Measurements from ENCODE around the gene BTLA.
"Not testable (repeated sequence)": the region's sequence is repeated elsewhere in the genome, so short reads cannot be mapped to it uniquely, and the experiment has no call there.

The BTLA gene

DNA sequence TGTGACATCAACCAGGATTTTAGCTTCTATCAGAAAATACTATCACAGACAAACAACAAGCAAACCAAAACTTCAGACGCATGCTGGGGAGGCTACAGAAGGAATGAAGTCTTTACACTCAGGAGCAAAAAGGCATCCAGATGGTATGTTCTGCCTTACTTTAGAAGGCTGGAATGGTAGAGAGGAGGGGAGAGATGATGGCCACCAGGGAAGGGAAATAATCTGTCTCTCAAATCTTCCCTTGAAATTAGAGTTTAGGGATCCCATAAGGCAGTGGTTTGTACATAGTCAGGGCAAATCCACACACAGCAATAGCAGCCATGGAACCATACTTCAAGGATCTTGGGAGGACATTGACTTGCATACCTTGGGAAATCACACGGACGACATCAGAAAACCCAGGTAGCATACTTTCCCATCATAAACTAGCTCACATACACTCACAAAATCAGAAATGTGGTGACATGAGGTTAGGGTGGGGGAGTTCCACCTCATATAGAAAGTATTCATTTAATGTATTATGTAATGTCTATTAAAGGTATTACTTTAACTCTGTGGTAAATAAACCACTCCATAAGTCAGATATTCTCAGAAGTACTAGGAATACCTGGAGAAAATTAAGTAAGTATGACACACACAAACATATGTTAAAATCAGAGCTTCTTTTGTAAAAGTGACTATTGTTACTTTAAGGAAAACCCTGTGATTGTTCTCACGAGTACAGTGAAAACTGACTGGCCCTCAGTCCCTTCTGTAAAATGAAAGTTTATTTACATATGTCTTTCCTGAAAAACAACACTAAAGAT lies 9.4 kb downstream of the BTLA start:
- DNase-seq: no peak

DNA sequence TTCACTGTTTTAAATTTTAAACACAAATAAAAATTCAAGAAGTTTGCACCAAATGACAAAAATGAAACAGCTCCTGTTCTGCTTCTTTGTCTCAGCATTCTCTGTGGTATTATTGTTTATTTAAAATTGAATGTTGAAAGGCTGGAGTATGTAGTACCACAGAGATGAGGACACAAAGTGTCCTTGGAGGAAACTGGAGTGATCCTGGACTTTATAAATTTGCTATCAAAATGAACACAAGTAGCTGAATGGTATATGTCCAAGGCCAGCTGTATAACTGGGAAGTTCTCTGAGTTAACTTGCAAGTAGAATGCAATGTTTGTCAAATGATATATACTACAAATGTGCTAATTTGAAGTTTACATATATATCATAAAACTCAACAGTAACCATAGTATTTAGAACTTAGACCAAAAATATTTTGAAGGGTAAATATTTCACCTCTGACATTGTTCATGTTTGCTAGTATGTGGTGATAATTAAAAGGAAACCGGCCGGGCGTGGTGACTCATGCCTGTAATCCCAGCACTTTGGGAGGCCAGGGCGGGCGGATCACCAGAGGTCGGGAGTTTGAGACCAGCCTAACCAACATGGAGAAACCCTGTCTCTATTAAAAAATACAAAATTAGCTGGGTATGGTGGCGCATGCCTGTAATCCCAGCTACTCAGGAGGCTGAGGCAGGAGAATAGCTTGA lies 12.3 kb downstream of the BTLA start:
- no peak for DNase-seq

DNA sequence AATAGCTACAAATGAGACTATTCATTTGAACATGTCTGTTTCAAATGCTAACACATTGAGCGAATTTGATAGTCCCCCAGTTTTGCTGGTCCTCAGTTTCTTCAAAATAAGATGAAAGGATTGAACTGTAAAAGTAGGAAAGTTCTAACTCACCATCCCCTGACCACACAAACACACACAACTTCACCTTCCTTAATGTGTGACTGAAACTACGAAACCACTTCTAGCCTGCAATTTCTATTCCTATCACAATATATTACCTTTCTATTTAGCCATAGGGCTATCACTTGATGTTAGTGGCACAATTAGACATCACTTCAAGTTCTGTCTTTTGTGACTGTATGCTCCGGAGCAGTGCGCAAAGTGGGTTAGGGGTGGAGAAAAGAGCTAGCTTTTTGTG lies 14.9 kb downstream of the BTLA start:
- DNase-seq: no peak

DNA sequence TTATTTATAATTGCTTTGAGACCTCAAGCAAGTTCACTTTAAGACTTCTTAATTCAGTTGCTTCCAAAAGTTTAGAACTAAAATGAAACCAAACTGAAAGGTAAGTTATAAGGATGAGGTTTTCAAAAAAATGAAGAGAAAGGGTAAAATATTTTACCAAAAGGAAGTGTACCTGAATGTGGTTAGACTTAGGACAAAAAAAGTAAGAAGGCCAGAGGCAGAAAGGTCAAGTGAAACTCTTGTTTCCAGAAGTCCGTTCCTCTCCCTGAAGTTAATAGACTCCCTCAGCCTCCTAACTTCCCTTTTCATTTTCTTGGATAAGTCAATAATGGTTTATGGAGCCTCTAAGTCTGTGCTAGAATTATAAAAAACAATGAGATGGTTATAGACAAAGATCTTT lies 16.6 kb downstream of the BTLA start:
- no peak for DNase-seq

DNA sequence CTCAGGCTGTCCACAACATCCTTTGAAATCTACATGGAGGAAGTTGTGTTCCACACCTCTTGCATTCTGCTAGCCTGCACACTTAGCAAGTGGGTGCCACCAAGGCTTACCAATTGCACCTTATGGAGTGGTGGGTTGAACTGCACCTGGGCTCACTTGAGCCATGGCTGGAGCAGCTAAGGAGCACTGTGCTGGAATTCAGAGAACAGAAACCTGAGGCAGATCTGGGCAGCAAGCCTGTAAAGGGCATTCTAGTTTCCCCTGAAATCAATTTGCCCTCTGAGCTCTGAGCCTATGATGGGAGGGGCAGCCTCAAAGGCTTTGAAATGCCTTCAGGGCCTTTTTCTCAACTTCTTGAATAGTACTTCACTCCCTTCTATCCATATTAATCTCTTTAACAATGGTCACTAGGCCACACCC lies 18.0 kb downstream of the BTLA start:
- no peak for DNase-seq

DNA sequence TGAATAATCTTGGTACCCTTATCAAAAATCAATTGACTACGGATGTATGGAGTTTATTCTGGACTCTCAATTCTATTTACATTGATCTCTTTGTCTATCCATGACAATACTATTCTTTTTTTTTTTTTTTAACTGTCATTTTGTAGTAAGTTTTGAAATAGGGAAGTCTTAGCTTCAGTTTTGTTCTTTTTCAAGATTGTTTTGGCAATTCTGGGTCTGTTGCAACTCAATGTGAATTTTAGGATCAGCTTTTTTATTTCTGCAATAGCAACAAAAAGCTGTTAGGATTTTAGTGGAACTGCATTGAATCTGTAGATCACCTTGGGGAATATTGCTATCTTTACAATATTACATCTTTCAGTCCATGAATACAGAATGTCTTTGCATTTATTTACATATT lies 21.4 kb downstream of the BTLA start:
- no peak for DNase-seq

DNA sequence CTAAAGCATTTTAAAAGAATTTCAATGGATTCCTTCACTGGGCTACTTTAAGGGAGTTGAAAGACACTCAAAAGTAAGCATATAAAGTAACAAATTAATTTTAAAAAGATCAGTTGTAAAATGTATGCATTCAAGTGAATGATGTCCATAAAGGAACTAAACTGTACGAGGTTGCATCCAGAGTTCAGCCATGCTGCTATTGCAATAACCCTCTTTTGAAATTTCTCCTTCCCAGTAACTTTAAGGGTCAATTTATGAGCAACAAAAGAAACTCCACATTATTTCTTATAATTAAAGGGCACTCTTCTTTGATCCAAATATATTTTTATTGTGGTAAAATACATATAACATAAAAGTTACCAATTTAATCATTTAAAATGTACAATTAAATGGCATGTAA lies 22.9 kb downstream of the BTLA start:
- DNase-seq: no peak

DNA sequence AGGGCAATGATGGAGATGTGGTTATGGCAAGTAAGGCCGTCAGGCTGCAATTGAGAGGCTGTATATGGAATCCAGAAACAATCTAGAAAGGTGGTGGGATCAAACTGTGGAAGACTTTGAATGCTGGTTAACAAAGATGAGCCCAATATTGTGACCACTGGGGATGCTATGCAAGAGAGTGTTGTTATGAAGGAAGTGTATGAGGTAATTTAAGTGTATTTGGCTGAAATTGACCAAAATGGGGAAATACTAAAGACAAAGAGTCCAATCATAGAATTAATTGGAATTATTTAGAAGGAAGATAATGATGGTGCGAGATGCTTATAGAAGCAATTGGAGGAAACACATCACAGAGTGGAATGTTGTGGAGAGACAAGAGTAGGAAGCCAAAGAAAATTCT lies 24.5 kb downstream of the BTLA start:
- no peak for DNase-seq

DNA sequence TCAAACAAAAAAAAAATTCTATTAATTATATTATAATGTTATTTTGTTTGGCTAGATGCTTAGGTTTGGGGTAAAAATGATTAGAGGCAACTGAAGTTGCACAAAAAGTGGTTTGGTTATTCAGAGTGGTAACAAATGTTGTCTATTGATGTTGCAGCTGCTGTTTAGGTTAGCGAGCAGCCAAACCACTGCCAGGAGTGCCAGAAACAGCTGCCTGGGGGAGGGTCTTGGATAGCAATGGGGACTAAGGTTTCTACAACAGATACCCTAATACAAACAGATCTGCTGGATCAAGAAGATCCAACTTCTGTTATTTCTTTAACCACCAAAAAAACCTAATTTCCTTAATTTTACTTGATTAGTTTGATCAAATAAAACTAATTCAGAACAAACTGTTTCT lies 26.6 kb downstream of the BTLA start:
- no peak for DNase-seq

DNA sequence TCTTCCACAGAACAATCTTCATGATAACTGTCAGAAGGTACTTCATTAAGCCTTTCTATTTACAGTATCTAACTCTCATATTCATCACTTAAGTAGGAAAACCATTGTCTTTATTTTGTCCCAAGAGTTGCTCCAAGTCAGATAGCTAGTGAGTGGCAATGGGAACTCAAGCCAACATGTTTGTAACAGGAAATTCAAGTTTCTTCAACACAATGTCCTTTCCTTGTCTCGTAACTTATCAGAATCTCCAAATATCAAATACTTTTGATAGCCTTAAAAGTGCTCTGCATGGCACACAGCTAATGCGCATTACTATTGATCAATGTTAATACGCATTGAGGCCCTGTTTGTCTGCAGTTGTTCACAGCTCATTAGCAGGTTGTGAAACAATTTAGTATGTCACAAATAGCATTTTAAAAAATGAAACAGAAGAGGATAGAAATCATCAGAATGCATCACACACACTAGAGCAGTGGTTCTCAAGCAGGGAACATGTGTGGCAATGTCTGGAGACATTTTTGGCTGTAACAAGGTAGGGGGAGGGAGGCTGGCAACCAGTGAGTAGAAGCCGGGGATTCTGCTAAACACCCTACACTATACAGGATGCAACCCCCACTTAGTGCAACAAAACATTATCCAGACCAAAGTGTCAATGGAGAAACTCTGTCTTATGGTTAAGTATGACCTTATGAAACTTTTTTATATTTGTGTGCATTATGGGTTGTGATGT lies 27.5 kb downstream of the BTLA start:
- no peak for DNase-seq

DNA sequence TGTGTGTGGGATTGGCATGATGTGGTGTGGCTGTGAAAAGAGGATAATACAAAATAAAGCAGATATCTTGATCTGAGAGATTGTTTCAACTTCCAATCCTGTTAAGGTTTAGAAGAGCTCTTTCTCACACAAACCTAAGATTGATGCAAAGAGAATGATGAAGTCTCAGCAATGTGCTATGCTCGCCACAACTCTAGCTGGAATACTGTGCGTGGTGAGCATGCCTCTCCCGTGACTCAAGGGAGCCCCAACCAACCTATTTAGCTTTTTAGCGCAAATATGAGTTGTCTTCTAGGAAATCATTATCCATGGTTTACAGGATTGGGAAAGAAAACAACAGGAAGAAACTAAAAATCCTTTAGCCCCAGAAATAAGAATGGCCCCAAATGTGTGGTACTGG lies 28.5 kb downstream of the BTLA start:
- DNase-seq: no peak

DNA sequence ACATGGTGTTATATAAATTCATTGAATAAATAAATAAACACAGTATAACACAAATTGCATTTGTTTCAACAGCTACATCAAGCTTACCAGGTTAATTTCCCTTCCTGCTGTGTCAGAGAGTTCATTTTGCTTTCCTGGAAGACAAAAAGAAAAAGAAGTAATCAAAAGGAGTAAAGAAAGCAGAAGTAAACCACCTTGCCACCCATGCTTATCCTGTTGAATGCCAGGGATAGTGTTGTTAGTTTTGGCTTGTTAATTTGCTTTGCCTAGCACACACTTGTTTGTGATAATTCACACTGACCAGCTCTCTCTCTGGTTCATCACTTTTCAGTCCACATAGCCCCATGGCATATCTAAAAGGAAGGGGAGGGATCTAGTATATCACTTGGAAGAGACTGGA lies 29.6 kb downstream of the BTLA start:
- DNase-seq: no peak

DNA sequence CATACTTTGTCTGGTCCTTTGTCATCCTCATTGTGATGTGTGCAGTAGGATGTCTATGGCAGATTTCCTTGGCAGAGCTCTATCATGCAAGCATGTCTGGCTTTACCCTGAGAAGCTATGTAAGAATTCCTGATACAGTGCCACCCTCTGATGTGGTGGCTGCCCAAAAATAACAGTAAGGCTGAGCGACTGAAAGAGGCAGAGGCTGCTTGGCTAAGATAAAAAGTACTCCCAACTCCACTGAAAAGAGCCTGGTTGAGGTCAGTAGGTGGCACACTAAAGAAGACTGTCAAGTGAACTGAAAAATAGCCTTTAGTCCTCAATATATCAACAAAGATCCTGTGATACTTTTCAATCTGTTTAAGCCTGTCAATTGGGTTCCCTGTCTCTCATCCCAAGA lies 31.7 kb downstream of the BTLA start:
- DNase-seq: no peak

DNA sequence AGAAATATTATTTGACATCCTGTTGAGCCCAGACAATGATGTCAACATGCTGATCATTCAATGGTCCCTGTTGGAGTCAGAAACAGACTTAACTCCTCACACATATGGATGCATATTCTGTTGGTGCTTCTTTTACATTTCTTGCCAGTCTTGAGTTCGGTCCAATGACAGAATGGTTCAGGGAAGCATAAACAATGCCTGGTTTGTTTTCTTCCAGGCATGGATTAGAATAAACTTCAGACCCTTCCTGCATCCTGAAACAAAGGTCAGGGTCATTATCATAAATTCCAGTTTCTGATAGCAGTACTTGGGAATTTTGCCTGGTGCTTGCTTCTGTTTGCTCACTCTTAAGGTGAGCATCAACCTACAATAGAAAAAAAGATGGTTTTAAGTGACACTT lies 33.3 kb downstream of the BTLA start:
- DNase-seq: no peak

DNA sequence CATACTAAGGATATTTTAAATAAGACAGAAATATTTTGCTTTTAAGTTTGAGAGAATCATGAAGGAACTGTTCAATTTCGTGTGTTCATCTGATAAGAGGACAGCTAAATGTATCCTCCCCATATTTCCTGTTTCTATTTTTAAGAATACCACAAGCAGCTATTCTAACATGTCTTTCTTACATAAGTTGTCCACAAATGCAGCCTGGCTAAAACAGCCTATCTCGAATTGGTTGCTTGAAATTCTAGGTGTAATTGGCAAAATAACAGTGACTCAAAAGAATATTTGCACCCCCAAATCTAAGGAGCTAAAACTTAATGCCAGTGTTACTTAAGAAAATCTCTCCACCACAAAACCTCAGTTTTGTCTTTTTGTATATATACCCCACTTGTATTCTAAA lies 35.0 kb downstream of the BTLA start:
- DNase-seq: no peak

DNA sequence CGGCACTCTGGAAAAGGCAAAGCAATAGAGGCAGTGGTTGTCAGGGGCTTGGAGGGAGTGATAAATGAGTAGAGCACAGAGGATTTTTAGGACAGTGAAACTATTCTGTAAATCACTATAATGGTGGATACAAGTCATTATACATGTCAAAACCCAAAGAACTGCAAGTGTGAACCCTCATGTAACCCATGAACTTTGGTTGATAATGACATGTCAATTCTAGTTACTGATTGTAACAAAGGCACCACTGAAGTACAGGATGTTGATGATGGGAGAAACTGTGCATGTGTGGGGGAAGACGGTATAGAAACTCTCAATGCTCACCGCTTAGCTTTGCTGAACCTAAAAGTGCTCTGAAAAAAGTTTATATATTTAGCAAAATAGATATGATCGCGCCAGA lies 36.0 kb downstream of the BTLA start:
- DNase-seq: no peak

DNA sequence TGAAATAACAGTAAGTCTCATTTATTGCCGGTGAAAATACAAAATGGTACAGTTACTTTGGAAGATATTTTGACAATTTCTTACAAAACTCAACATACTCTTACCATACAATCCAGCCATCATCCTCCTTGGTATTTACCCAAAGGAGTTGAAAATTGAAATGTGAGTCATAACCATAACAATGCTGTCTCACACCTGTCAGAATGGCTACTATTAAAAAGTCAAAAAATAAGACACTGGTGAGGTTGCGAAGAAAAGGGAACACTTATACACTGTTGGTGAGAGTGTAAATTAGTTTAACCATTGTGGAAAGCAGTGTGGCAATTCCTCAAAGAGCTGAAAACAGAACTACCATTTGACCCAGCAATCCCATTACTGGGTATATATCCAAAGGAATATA lies 37.5 kb downstream of the BTLA start:
- DNase-seq: not testable (repeated sequence)

DNA sequence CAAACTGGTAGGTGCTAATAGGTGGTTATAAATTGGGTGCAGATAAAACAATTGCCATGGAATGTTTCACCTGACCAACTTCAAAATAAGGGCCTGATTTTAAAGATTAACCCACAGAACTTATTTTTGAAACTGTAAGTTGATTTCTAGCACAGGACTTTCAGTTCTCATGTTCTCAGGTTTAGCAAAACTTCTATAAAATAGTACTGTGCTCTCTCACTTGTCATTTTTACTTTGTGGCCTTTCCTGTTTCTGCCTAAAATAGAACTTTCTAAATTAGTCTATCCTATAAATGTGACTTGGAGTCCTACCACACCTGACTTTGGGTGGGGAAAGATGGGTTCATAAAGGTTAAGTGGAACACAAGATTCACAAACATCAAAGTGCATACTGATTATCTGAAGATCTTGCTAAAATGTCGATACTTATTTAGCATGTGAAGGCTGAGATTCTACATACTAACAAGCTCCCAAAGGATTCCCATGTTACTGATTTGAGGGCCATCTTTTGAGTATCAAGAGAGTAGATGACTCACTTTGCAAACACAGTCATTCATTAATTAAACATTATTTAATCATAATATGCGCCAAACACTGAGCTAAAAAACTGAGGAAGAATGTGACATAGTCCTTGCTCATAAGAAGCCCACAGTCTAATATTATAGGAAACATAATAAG lies 38.6 kb downstream of the BTLA start:
- DNase-seq: no peak

DNA sequence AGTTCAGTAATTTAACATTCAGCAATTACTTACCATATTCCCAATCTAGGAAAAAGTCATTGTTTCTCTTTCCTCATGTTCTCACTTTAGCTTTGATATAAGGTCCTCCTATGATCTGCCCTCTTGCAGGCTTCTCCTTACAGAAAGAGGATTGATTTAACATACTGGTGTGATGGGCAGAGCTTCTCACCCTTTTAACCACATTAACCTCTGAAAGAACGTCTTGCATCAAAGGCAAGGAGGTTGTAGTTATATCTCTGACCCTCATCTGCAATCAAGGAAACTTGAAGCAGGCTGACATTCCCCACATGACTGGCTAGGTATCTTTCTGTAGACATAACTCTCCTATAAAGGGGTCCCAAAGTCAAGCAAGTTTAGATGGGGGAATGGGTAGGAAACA lies 39.5 kb downstream of the BTLA start:
- no peak for DNase-seq

DNA sequence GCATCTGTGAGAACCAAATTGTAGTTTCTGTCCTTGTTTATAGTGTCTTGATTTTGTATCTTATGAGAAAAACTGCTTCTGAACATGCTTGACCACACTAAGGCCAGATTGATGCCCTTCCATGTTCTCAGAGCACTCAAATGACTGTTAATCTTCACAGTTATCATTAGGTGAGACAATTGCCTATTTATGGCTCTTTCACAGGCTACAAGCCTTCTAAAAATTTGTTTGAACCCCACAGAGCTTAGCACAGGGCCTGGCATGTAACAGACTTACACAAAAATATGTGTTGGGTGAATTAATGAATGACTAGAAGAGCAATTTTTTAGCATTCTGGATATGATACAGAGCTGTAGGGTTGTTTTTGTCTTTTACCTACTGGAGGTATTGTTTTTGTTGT lies 43.1 kb downstream of the BTLA start:
- DNase-seq: no peak

DNA sequence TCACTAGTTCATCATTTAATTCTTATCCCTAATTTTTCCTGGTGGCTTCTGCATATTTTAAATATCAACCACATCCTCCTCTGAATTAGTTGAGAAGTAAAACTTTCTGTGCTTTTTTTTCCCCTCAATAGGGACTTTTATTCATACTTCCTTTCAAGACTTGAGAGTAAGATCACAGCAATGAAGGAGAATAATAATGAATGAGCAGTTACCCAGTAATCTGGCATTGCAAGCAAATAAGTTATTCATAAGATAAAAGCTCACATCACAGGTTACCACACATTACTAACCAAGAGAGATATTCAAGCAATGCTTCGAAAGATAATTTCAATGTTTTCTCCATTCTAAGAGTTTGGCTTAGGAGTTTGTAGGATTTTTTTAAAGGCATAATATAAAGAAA lies 50.3 kb downstream of the BTLA start:
- no peak for DNase-seq

DNA sequence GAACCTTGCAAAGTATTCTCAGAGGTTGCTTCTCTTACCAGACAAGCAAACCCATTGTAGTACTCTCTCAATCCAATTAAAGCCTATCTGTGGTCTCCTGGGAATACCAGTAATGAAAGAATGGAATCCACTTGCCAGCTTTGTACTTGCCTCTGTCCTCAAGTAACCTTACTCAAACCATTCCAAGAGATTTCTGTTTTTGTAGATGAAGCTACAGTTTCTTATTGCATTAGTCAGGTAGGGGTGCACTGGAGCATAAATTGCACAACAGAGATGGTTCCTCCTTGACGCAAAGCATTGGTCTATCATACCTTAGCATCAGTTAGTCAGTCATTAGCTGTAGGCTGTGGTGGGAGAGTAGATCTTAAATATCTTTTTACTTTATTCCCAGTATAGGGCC lies 52.9 kb downstream of the BTLA start:
- no peak for DNase-seq

DNA sequence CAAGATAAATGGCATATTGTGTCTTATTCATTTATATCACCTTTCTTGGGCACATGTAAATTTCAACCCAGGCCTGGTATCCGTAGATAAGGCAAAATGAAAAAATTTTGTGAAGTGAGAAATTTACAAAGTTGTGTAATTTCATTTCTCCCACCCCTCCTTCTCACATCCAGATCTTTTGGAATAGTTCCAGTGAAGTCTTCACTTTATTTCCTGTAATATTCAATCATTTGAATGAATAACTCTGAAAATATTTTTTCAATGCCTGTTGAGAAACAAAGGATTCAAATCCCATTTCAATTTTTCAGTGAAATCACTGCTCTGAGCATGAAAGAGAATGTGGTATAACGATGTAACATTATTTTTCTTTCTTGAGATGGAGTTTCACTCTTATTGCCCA lies 53.4 kb downstream of the BTLA start:
- no peak for DNase-seq
